ENCODE data around the gene EGR4. TPM values are rescaled to one million over a fixed set of nuclear protein-coding genes. Genes with fewer than 3 reads are reported as not detected.

The EGR4 gene
- total RNA-seq, 1 donor from 2014 or later: 0.12 TPM

DNA sequence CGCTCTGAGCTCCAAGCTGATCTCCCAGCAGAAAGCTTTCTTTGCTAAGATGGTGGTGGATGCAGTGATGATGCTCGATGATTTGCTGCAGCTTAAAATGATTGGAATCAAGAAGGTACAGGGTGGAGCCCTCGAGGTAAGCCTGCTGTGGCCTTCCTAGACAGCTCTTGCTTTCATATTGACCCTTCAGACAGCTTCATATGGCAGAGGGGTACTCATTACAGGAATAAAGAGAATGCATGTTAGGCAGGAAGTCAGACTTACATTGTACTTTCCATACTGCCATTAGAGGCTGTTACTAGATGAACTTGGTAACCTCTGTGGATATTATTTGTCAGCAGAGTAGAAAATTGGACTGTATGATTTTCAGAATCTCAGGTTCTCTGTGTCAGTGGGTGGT is 48.8 kb downstream of the EGR4 start:
- no peak overlapping the region for H3K27ac Mint-ChIP-seq
- H3K36me3 Mint-ChIP-seq (ENCODE audit: insufficient read depth): peaks cover 21% of the 10 kb centered on the region
- no peaks in the 10 kb centered on the region for H3K4me1 Mint-ChIP-seq (ENCODE audit: low read depth)
- no peak for DNase-seq (ENCODE audit: low spot score, unreplicated experiment)
- no peaks in the 10 kb centered on the region for H3K27me3 Mint-ChIP-seq
- TF ChIP-seq, protein P1, sequence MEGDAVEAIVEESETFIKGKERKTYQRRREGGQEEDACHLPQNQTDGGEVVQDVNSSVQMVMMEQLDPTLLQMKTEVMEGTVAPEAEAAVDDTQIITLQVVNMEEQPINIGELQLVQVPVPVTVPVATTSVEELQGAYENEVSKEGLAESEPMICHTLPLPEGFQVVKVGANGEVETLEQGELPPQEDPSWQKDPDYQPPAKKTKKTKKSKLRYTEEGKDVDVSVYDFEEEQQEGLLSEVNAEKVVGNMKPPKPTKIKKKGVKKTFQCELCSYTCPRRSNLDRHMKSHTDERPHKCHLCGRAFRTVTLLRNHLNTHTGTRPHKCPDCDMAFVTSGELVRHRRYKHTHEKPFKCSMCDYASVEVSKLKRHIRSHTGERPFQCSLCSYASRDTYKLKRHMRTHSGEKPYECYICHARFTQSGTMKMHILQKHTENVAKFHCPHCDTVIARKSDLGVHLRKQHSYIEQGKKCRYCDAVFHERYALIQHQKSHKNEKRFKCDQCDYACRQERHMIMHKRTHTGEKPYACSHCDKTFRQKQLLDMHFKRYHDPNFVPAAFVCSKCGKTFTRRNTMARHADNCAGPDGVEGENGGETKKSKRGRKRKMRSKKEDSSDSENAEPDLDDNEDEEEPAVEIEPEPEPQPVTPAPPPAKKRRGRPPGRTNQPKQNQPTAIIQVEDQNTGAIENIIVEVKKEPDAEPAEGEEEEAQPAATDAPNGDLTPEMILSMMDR (IDR thresholded peaks at IDR 0.05; ENCODE audit: unreplicated experiment): no peak
- no peaks in the 10 kb centered on the region for H3K9me3 Mint-ChIP-seq (ENCODE audit: low read depth)
- H3K4me3 Mint-ChIP-seq (ENCODE audit: low read depth): no peak overlapping the region

GRCh38 chr2:73243884-73244570 is 49.3 kb downstream of the EGR4 start:
- Mint-ChIP-seq H3K9me3 (ENCODE audit: low read depth) (no peaks in the 10 kb centered on the region), H3K4me3 (ENCODE audit: low read depth) (no peak overlapping the region), H3K36me3 (ENCODE audit: insufficient read depth) (peaks cover 19% of the 10 kb centered on the region), H3K4me1 (ENCODE audit: low read depth) (no peaks in the 10 kb centered on the region), H3K27ac (no peak overlapping the region), H3K27me3 (no peaks in the 10 kb centered on the region)
- TF ChIP-seq, protein P1 (IDR thresholded peaks at IDR 0.05; ENCODE audit: unreplicated experiment): no peak
- no peak for DNase-seq (ENCODE audit: low spot score, unreplicated experiment)

Other genes with a start within 250 kb of the EGR4 start
- 33.1 and 36.0 TPM in 2 replicates for gene SFXN5, start 221.8 kb downstream of the EGR4 start, total RNA-seq
- 22.0 and 23.5 TPM in 2 replicates for gene RAB11FIP5, start 180.6 kb downstream of the EGR4 start, total RNA-seq
- not detected in 2 replicates for gene NOTO, start 91.0 kb downstream of the EGR4 start, total RNA-seq
- 30.2 and 32.7 TPM in 2 replicates for gene SMYD5, start 79.3 kb downstream of the EGR4 start, total RNA-seq
- 9.8 and 10.2 TPM in 2 replicates for gene PRADC1, start 60.3 kb downstream of the EGR4 start, total RNA-seq
- 249 and 256 TPM in 2 replicates for gene CCT7, start 59.2 kb downstream of the EGR4 start, total RNA-seq
- 7.1 and 7.4 TPM in 2 replicates for gene FBXO41, start 9.1 kb downstream of the EGR4 start, total RNA-seq
- 40.8 and 46.7 TPM in 2 replicates for gene ALMS1, start 92.3 kb upstream of the EGR4 start, total RNA-seq